Lower leg skin (tissue), 3 donors: ENCODE results near the gene ARHGAP15.

Experiments used
- POLR2A ChIP-seq, 2 donors: fragments of 450-650 bp; IDR thresholded peaks; one replicate each; pipeline ENCODE4 v1.6.1; 2016 to 2017; ENCODE audit warnings: antibody characterized with exemption in 2 of 2, mild to moderate bottlenecking in 1 of 2, moderate library complexity in 1 of 2
- TF ChIP-seq, protein P1 (sequence below), 3 donors: fragments of 450-650 bp; IDR thresholded peaks; one replicate each; pipeline ENCODE4 v1.5.1; 2016; ENCODE audit warnings: antibody characterized with exemption in 3 of 3, mild to moderate bottlenecking in 3 of 3, moderate library complexity in 2 of 3

DNA sequence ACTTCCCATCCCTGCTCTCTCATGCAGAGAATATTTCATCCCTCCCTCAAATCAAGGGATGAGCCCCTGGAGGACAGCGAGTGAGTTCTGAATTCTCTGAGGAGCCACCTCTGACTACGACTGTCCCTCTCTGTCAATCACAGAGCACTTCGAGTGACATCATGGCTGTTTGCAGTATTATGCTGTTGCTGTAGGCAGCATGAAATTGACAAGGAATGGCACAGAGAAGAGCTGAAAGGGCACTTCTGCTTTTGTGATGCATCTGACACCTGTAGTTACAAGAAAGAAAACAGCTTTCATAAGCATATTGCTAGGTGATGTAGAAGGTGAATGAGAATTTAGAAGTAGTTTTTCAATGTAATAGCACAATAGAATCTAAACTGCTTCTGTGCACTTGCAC is 166.9 kb downstream of the ARHGAP15 start:
- TF ChIP-seq, protein P1, sequence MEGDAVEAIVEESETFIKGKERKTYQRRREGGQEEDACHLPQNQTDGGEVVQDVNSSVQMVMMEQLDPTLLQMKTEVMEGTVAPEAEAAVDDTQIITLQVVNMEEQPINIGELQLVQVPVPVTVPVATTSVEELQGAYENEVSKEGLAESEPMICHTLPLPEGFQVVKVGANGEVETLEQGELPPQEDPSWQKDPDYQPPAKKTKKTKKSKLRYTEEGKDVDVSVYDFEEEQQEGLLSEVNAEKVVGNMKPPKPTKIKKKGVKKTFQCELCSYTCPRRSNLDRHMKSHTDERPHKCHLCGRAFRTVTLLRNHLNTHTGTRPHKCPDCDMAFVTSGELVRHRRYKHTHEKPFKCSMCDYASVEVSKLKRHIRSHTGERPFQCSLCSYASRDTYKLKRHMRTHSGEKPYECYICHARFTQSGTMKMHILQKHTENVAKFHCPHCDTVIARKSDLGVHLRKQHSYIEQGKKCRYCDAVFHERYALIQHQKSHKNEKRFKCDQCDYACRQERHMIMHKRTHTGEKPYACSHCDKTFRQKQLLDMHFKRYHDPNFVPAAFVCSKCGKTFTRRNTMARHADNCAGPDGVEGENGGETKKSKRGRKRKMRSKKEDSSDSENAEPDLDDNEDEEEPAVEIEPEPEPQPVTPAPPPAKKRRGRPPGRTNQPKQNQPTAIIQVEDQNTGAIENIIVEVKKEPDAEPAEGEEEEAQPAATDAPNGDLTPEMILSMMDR (IDR thresholded peaks at IDR 0.05) = no peak
- no peak for TF ChIP-seq POLR2A (IDR thresholded peaks at IDR 0.05)
